HCT116 (cell line): ENCODE measurements around the gene SMAD7. TPM values are rescaled to one million over a fixed set of nuclear protein-coding genes. Genes with fewer than 3 reads are reported as not detected.

Experiments used
- ATAC-seq: fragments of 200-7000 bp; cut with Tn5 transposase; 2 replicates; pipeline ENCODE4 v1.9.1; 2020; ENCODE audit warnings: mild to moderate bottlenecking, moderate library complexity
- BruUV-seq: library from RNA; stranded (reverse); fragments of 400-500 nt; replicated peaks from 2 replicates; lab custom pipeline; 2021; lab: Mats Ljungman, UMichigan
- CTCF ChIA-PET: fragments of 300-600 bp; sonication (Branson Sonifier 250); formaldehyde crosslinking; loops from one replicate; lab custom pipeline; 2021; ENCODE audit warnings: antibody characterized with exemption; lab: Charles Lee
- POLR2A ChIA-PET: fragments of 300-600, 350-600 bp; sonication (Branson Sonifier 250); formaldehyde crosslinking; loops from one replicate; lab custom pipeline; 2021; ENCODE audit warnings: antibody characterized with exemption; lab: Charles Lee
- RAD21 ChIA-PET, 2 experiments: fragments of 300-600 bp; sonication (Branson Sonifier 250); formaldehyde crosslinking; loops; one replicate each; lab custom pipeline; 2023; ENCODE audit warnings: low total read pairs in 2 of 2; ENCODE audit not compliant: uncharacterized antibody in 2 of 2, unreplicated experiment in 2 of 2, low non-redundant PET in 1 of 2; lab: Charles Lee
- DNase-seq: peaks from one replicate; pipeline ENCODE4 v3.0.0-alpha.2; 2010; ENCODE audit warnings: low read depth, low spot score
- H2AFZ ChIP-seq: fragments of 200-600 bp; shearing (Covaris generic), sonication (generic); 2 replicates; pipeline ENCODE4 v1.6.1; 2017; ENCODE audit warnings: low read depth, mixed run types, mixed read lengths, antibody characterized with exemption, low read length; ENCODE audit not compliant: poor library complexity, severe bottlenecking
- H3K27ac ChIP-seq: 2 replicates; pipeline ENCODE4 v1.5.1; 2012; ENCODE audit warnings: low read depth, low read length
- H3K27me3 ChIP-seq: fragments of 200-600 bp; sonication (generic); 2 replicates; pipeline ENCODE4 v1.6.1; 2016; ENCODE audit warnings: mixed run types, low read length, mixed read lengths; ENCODE audit not compliant: insufficient read depth
- H3K36me3 ChIP-seq, 2 experiments: fragments of 200-500 bp in 1 of 2; fragments of 200-600 bp in 1 of 2; sonication (Bioruptor generic) in 1 of 2; sonication (generic) in 1 of 2; 2 replicates each; pipeline versions ENCODE4 v1.5.1 to v1.6.1; 2014 to 2016; ENCODE audit warnings: low read length in 2 of 2, inconsistent platforms in 1 of 2, mixed read lengths in 1 of 2, mixed run types in 1 of 2; ENCODE audit not compliant: insufficient read depth in 2 of 2, control insufficient read depth in 1 of 2
- H3K4me1 ChIP-seq, 2 experiments: fragments of 200-600 bp in 1 of 2; sonication (generic) in 1 of 2; 2 replicates each; pipeline versions ENCODE4 v1.5.1 to v1.6.1; 2012 to 2017; ENCODE audit warnings: low read length in 2 of 2, inconsistent platforms in 1 of 2, mild to moderate bottlenecking in 1 of 2, mixed read lengths in 1 of 2, mixed run types in 1 of 2, moderate library complexity in 1 of 2; ENCODE audit not compliant: insufficient read depth in 2 of 2, control insufficient read depth in 1 of 2
- H3K4me2 ChIP-seq: fragments of 200-600 bp; sonication (generic); 2 replicates; pipeline ENCODE4 v1.6.1; 2017; ENCODE audit warnings: mixed run types, low read length, mixed read lengths
- H3K4me3 ChIP-seq, 2 experiments: fragments of 200-600 bp in 1 of 2; sonication (generic) in 1 of 2; replicated peaks in 1 of 2; 2 replicates each; pipeline ENCODE4 v1.5.1; 2011 to 2016; ENCODE audit warnings: low read length in 2 of 2, control low read depth in 1 of 2, low read depth in 1 of 2, mild to moderate bottlenecking in 1 of 2, mixed read lengths in 1 of 2, mixed run types in 1 of 2
- H3K79me2 ChIP-seq: fragments of 200-600 bp; sonication (generic); 2 replicates; pipeline ENCODE4 v1.6.1; 2017; ENCODE audit warnings: mild to moderate bottlenecking, mixed run types, low read length, moderate library complexity, mixed read lengths; ENCODE audit not compliant: insufficient read depth
- H3K9ac ChIP-seq: fragments of 200-600 bp; sonication (generic); 2 replicates; pipeline ENCODE4 v1.6.1; 2016; ENCODE audit warnings: low read length, mixed read lengths
- H3K9me2 ChIP-seq: fragments of 200-600 bp; sonication (generic), shearing (Covaris generic); 2 replicates; pipeline ENCODE4 v1.6.1; 2017; ENCODE audit warnings: mixed run types, mild to moderate bottlenecking, moderate library complexity; ENCODE audit not compliant: insufficient read depth
- H3K9me3 ChIP-seq, 2 experiments: fragments of 200-500 bp in 1 of 2; fragments of 200-600 bp in 1 of 2; sonication (Bioruptor generic) in 1 of 2; sonication (generic) in 1 of 2; 2 replicates each; pipeline ENCODE4 v1.6.1; 2014 to 2017; ENCODE audit warnings: low read length in 2 of 2, mixed read lengths in 2 of 2, inconsistent platforms in 1 of 2, low read depth in 1 of 2, mild to moderate bottlenecking in 1 of 2, mixed run types in 1 of 2, moderate library complexity in 1 of 2; ENCODE audit not compliant: control insufficient read depth in 1 of 2, insufficient read depth in 1 of 2
- H4K20me1 ChIP-seq: fragments of 200-600 bp; sonication (generic), shearing (Covaris generic); 2 replicates; pipeline ENCODE4 v1.6.1; 2017; ENCODE audit warnings: mixed run types, mild to moderate bottlenecking, moderate library complexity; ENCODE audit not compliant: insufficient read depth
- CEBPB ChIP-seq: IDR thresholded peaks from 2 replicates; pipeline ENCODE4 v1.6.1; 2012; ENCODE audit warnings: low read depth
- ELF1 ChIP-seq: IDR thresholded peaks from 2 replicates; pipeline ENCODE4 v1.6.1; 2012; ENCODE audit warnings: low read depth, borderline replicate concordance
- EZH2 ChIP-seq: fragments of 200-600 bp; sonication (generic); IDR thresholded peaks from 2 replicates; pipeline ENCODE4 v1.6.1; 2017; ENCODE audit warnings: antibody characterized with exemption, mixed run types
- JUND ChIP-seq: IDR thresholded peaks from 2 replicates; pipeline ENCODE4 v1.6.1; 2012
- POLR2A ChIP-seq: IDR thresholded peaks from 2 replicates; pipeline ENCODE4 v1.7.0; 2011; ENCODE audit warnings: borderline replicate concordance; ENCODE audit not compliant: insufficient read depth, insufficient read length; ENCODE audit errors: extremely low read depth
- RAD21 ChIP-seq: IDR thresholded peaks from 2 replicates; pipeline ENCODE4 v1.6.1; 2012; ENCODE audit warnings: low read depth, mild to moderate bottlenecking
- SIN3A ChIP-seq: IDR thresholded peaks from 2 replicates; pipeline ENCODE4 v1.6.1; 2012; ENCODE audit warnings: low read depth
- ZFX ChIP-seq: fragments of 450-650 bp; IDR thresholded peaks from 2 replicates; pipeline ENCODE4 v1.6.1; 2017
- intact Hi-C: fragments of 100-400 bp; cut with micrococcal nuclease; formaldehyde crosslinking; loops from 2 replicates; pipeline ENCODE4 v1.10.0; 2022
- total RNA-seq: library from RNA; stranded (reverse); gene quantifications from one replicate; pipeline ENCODE4 v1.2.1, GENCODE V29; 2021; ENCODE audit not compliant: unreplicated experiment
- TF ChIP-seq, protein P1 (sequence below), 3 experiments: fragments of 200-600 bp in 1 of 3; sonication (generic) in 1 of 3; IDR thresholded peaks in 2 of 3; conservative IDR thresholded peaks in 1 of 3; 2 replicates each; pipeline ENCODE4 v1.5.1; 2012 to 2017; ENCODE audit warnings: low read depth in 2 of 3, low read length in 2 of 3, antibody characterized with exemption in 1 of 3, borderline replicate concordance in 1 of 3, control low read depth in 1 of 3, mild to moderate bottlenecking in 1 of 3, mixed read lengths in 1 of 3, mixed run types in 1 of 3, moderate library complexity in 1 of 3; ENCODE audit not compliant: insufficient read depth in 1 of 3
- TF ChIP-seq, protein P2 (sequence below): IDR thresholded peaks from 2 replicates; pipeline ENCODE4 v1.6.1; 2011; ENCODE audit warnings: mild to moderate bottlenecking, low read length, moderate library complexity; ENCODE audit not compliant: insufficient replicate concordance; ENCODE audit errors: extremely low read depth
- TF ChIP-seq, protein P3 (sequence below): IDR thresholded peaks from 2 replicates; pipeline ENCODE4 v1.6.1; 2012

SMAD7 gene
- total RNA-seq, 1 experiment from 2014 or later: 7.2 TPM

DNA sequence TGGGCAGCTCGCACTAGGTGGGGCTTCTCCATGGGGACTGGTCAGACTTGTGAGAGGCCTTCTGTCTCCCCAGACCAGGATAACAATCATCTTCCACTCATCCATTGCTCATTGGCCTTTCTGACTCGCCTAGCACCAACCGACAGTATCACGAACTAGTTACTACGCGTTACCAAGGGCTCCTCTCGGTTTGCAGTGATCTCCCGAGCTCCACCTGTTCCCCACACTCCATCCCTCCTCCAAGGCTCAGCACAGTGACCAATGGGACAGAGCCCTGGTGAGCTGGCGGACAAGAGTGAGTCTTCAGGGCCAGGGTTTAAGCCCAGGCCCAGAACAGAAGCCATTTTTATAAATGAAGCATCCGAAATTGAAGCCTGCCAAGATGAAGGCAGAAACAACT lies 42.8 kb upstream of the SMAD7 start:
- no peaks in the 10 kb centered on the region for H3K9me3 ChIP-seq
- H3K27ac ChIP-seq: no peak overlapping the region
- no peaks in the 10 kb centered on the region for H3K9me2 ChIP-seq
- CTCF ChIA-PET: no interaction called here
- TF ChIP-seq, protein P1, sequence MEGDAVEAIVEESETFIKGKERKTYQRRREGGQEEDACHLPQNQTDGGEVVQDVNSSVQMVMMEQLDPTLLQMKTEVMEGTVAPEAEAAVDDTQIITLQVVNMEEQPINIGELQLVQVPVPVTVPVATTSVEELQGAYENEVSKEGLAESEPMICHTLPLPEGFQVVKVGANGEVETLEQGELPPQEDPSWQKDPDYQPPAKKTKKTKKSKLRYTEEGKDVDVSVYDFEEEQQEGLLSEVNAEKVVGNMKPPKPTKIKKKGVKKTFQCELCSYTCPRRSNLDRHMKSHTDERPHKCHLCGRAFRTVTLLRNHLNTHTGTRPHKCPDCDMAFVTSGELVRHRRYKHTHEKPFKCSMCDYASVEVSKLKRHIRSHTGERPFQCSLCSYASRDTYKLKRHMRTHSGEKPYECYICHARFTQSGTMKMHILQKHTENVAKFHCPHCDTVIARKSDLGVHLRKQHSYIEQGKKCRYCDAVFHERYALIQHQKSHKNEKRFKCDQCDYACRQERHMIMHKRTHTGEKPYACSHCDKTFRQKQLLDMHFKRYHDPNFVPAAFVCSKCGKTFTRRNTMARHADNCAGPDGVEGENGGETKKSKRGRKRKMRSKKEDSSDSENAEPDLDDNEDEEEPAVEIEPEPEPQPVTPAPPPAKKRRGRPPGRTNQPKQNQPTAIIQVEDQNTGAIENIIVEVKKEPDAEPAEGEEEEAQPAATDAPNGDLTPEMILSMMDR (IDR thresholded peaks at IDR 0.05 in 2 of 3, conservative IDR thresholded peaks at IDR 0.05 in 1 of 3; ENCODE audit: borderline replicate concordance in 1 of 3, insufficient read depth in 1 of 3, low read depth in 2 of 3, low read length in 2 of 3): no peak
- TF ChIP-seq SIN3A: no peak
- TF ChIP-seq, protein P2, sequence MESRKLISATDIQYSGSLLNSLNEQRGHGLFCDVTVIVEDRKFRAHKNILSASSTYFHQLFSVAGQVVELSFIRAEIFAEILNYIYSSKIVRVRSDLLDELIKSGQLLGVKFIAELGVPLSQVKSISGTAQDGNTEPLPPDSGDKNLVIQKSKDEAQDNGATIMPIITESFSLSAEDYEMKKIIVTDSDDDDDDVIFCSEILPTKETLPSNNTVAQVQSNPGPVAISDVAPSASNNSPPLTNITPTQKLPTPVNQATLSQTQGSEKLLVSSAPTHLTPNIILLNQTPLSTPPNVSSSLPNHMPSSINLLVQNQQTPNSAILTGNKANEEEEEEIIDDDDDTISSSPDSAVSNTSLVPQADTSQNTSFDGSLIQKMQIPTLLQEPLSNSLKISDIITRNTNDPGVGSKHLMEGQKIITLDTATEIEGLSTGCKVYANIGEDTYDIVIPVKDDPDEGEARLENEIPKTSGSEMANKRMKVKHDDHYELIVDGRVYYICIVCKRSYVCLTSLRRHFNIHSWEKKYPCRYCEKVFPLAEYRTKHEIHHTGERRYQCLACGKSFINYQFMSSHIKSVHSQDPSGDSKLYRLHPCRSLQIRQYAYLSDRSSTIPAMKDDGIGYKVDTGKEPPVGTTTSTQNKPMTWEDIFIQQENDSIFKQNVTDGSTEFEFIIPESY: no peak
- no peak for TF ChIP-seq ELF1
- no peak for TF ChIP-seq CEBPB
- TF ChIP-seq EZH2: no peak
- no peak for TF ChIP-seq ZFX
- no peak for TF ChIP-seq JUND
- TF ChIP-seq POLR2A: no peak
- TF ChIP-seq, protein P3, sequence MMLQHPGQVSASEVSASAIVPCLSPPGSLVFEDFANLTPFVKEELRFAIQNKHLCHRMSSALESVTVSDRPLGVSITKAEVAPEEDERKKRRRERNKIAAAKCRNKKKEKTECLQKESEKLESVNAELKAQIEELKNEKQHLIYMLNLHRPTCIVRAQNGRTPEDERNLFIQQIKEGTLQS: no peak
- no peak for TF ChIP-seq RAD21
- H3K4me2 ChIP-seq: no peak overlapping the region
- BruUV-seq: no TSS peak
- POLR2A ChIA-PET: no interaction called here
- no peak overlapping the region for H3K9ac ChIP-seq
- no peaks in the 10 kb centered on the region for H4K20me1 ChIP-seq
- H3K4me3 ChIP-seq: no peak overlapping the region
- no peaks in the 10 kb centered on the region; the same call in 1 of the 2 replicates for H3K27me3 ChIP-seq
- intact Hi-C loops: no loop called here
- no peak overlapping the region for H2AFZ ChIP-seq
- H3K36me3 ChIP-seq: no peaks in the 10 kb centered on the region
- RAD21 ChIA-PET: no interaction called here
- peaks cover 36 to 72% of the 10 kb centered on the region in 2 experiments for H3K4me1 ChIP-seq
- no peaks in the 10 kb centered on the region for H3K79me2 ChIP-seq
- no peak for ATAC-seq
- no peak for DNase-seq
